HG02798 (cell line): Measurements from ENCODE around the gene GAMT.

ENCODE experiments used
- ATAC-seq: cut with Tn5 transposase; IDR thresholded peaks from one replicate; pipeline ENCODE4 v1.9.1; 2021; ENCODE audit warnings: mild to moderate bottlenecking; ENCODE audit not compliant: unreplicated experiment, poor library complexity

The GAMT gene

GRCh38 chr19:1387684-1388636, 13.4 kb downstream of the GAMT start:
- no peak for ATAC-seq

- no peak for ATAC-seq
Observed at GRCh38 chr19:1386945-1387683, 14.2 kb downstream of the GAMT start.

- ATAC-seq, result no peak
Observed at GRCh38 chr19:1385816-1386215, 15.5 kb downstream of the GAMT start.

- no peak for ATAC-seq
Observed at GRCh38 chr19:1384478-1385110, 16.7 kb downstream of the GAMT start.

- no peak for ATAC-seq
Observed at GRCh38 chr19:1384085-1384462, 17.3 kb downstream of the GAMT start.

GRCh38 chr19:1383312-1384084, 17.8 kb downstream of the GAMT start, which contains the start of gene NDUFS7:
Gene NDUFS7 (plus strand): TSS chr19:1383907. CDS start chr19:1383927, 20 bp downstream.
- peak; percentile 82 for ATAC-seq

- no peak for ATAC-seq
Observed at GRCh38 chr19:1383017-1383311, 18.4 kb downstream of the GAMT start.

GRCh38 chr19:1382250-1382649, 19.1 kb downstream of the GAMT start:
- no peak for ATAC-seq

- ATAC-seq, result no peak
Observed at GRCh38 chr19:1379961-1380489, 21.3 kb downstream of the GAMT start.

- ATAC-seq, result no peak
Observed at GRCh38 chr19:1379126-1379905, 22.0 kb downstream of the GAMT start.

- ATAC-seq, result no peak
Observed at GRCh38 chr19:1377965-1378785, 23.2 kb downstream of the GAMT start.

GRCh38 chr19:1377176-1377964, 24.0 kb downstream of the GAMT start:
- no peak for ATAC-seq

GRCh38 chr19:1376415-1376805, 24.9 kb downstream of the GAMT start:
- ATAC-seq, result no peak

- no peak for ATAC-seq
Observed at GRCh38 chr19:1374250-1374577, 27.1 kb downstream of the GAMT start.

GRCh38 chr19:1373534-1374249, 27.6 kb downstream of the GAMT start:
- ATAC-seq, result no peak

- ATAC-seq, result no peak
Observed at GRCh38 chr19:1373042-1373533, 28.3 kb downstream of the GAMT start.
